K562 (cell line): ENCODE measurements around the gene IQCE. TPM values are rescaled to one million over a fixed set of nuclear protein-coding genes. Genes with fewer than 3 reads are reported as not detected.

Experiments
- ATAC-seq: fragments of 200-7000 bp; cut with Tn5 transposase; 3 replicates; pipeline ENCODE4 v1.9.1; 2020; ENCODE audit warnings: moderate library complexity
- BruUV-seq: library from RNA; stranded (reverse); fragments of 400-500 nt; replicated peaks from 2 replicates; lab custom pipeline; 2021; lab: Mats Ljungman, UMichigan
- CTCF ChIA-PET: fragments of 300-600 bp; formaldehyde crosslinking; extraction: SDS; loops from one replicate; lab custom pipeline; 2021; ENCODE audit warnings: low intra/inter-chr PET ratio; lab: Yijun Ruan, JAX
- POLR2A ChIA-PET: fragments of 300-600, 350-650 bp; sonication (Branson Sonifier 250); formaldehyde crosslinking; extraction: SDS; loops from one replicate; lab custom pipeline; 2021; ENCODE audit warnings: antibody characterized with exemption, inconsistent platforms; lab: Yijun Ruan, JAX
- DNase-seq, 4 experiments: peaks; one replicate each; pipeline versions ENCODE4 v3.0.0 to v3.0.0-alpha.2; 2011 to 2018; ENCODE audit warnings: low spot score in 3 of 4, mixed read lengths in 3 of 4; ENCODE audit errors: extremely low read depth in 1 of 4
- FAIRE-seq: peaks from 2 replicates; lab custom pipeline; 2011; peaks lifted over from hg19 to GRCh38; lab: Jason Lieb, UNC
- H2AFZ ChIP-seq: 2 replicates; pipeline ENCODE4 v1.6.0; 2011; ENCODE audit warnings: low read depth, low read length, control low read depth, inconsistent platforms
- H3K27ac ChIP-seq: fragments of 200-600 bp; 3 replicates; pipeline ENCODE4 v1.8.0; 2011; ENCODE audit warnings: low read depth, mild to moderate bottlenecking, control low read depth, inconsistent platforms, low read length, moderate library complexity, mixed read lengths; ENCODE audit errors: extremely low read depth
- H3K27me3 ChIP-seq, 2 experiments: fragments of 300-600 bp in 1 of 2; 2 replicates in 1 of 2; 3 replicates in 1 of 2; pipeline versions ENCODE4 v1.6.0 to v1.8.0; 2011; ENCODE audit warnings: inconsistent platforms in 2 of 2, low read length in 2 of 2, mild to moderate bottlenecking in 1 of 2, mixed read lengths in 1 of 2, moderate library complexity in 1 of 2; ENCODE audit not compliant: control insufficient read depth in 2 of 2, insufficient read depth in 2 of 2
- H3K36me3 ChIP-seq: fragments of 300-600 bp; 3 replicates; pipeline ENCODE4 v1.8.0; 2011; ENCODE audit warnings: mild to moderate bottlenecking, low read length, inconsistent platforms; ENCODE audit not compliant: control insufficient read depth, insufficient read depth
- H3K4me1 ChIP-seq, 2 experiments: fragments of 200-600 bp in 1 of 2; replicated peaks in 1 of 2; 2 replicates in 1 of 2; 3 replicates in 1 of 2; pipeline versions ENCODE4 v1.5.1 to v1.8.0; 2011; ENCODE audit warnings: inconsistent platforms in 2 of 2, low read length in 2 of 2, mild to moderate bottlenecking in 1 of 2, mixed read lengths in 1 of 2, moderate library complexity in 1 of 2; ENCODE audit not compliant: control insufficient read depth in 2 of 2, insufficient read depth in 2 of 2
- H3K4me2 ChIP-seq: 2 replicates; pipeline ENCODE4 v1.6.1; 2011; ENCODE audit warnings: low read length, control low read depth, inconsistent platforms, mixed read lengths; ENCODE audit not compliant: insufficient read depth
- H3K4me3 ChIP-seq: fragments of 200-600 bp; sonication (generic), shearing (Covaris generic); 2 replicates; pipeline ENCODE4 v1.5.1; 2016; ENCODE audit warnings: control low read depth, inconsistent platforms
- H3K79me2 ChIP-seq: fragments of 200-600 bp; 3 replicates; pipeline ENCODE4 v1.8.0; 2011; ENCODE audit warnings: low read length, inconsistent platforms; ENCODE audit not compliant: control insufficient read depth, insufficient read depth
- H3K9ac ChIP-seq, 2 experiments: 2 replicates each; pipeline versions ENCODE4 v1.6.0 to v1.6.1; 2011; ENCODE audit warnings: low read depth in 2 of 2, low read length in 2 of 2, control low read depth in 1 of 2, inconsistent platforms in 1 of 2, mild to moderate bottlenecking in 1 of 2, mixed read lengths in 1 of 2; ENCODE audit not compliant: insufficient read depth in 1 of 2
- H3K9me1 ChIP-seq: one replicate; pipeline ENCODE4 v1.6.0; 2011; ENCODE audit warnings: inconsistent platforms, mild to moderate bottlenecking, low read length, moderate library complexity; ENCODE audit not compliant: control insufficient read depth, insufficient read depth
- H3K9me3 ChIP-seq: replicated peaks from 2 replicates; pipeline ENCODE4 v1.5.1; 2011; ENCODE audit warnings: low read depth, low read length, inconsistent platforms; ENCODE audit not compliant: control insufficient read depth, insufficient read depth
- H4K20me1 ChIP-seq: replicated peaks from 2 replicates; pipeline ENCODE4 v1.6.1; 2011; ENCODE audit warnings: low read length, inconsistent platforms, mixed read lengths; ENCODE audit not compliant: control insufficient read depth, insufficient read depth
- BCOR ChIP-seq: fragments of 450-650 bp; IDR thresholded peaks from 2 replicates; pipeline ENCODE4 v1.6.1; 2016
- HES1 ChIP-seq: fragments of 450-650 bp; IDR thresholded peaks from 2 replicates; pipeline ENCODE4 v1.6.1; 2016; ENCODE audit warnings: low read depth, mild to moderate bottlenecking, moderate library complexity
- HNRNPUL1 ChIP-seq: fragments of 200-400 bp; formaldehyde crosslinking; IDR thresholded peaks from 2 replicates; pipeline ENCODE4 v1.6.1; 2017; ENCODE audit warnings: low read length
- STAG1 ChIP-seq: sonication (generic); formaldehyde crosslinking; IDR thresholded peaks from 2 replicates; pipeline ENCODE4 v1.5.0; 2020; ENCODE audit warnings: missing genetic modification reagents, borderline replicate concordance
- WGBS: fragments of 100-300 bp; shearing (Covaris generic); methylation state at CpG from one replicate; pipeline ENCODE4 v1.1.6; 2016; ENCODE audit warnings: low coverage, mixed read lengths; ENCODE audit not compliant: insufficient coverage; ENCODE audit errors: missing lambda C conversion rate; 5-methylcytosine and 5-hydroxymethylcytosine counted together
- in situ Hi-C: fragments of 300-500 bp; cut with MboI; formaldehyde crosslinking; loops from 4 replicates; pipeline ENCODE4 v1.15.0; 2018; ENCODE audit warnings: inconsistent platforms, mixed read lengths
- intact Hi-C: fragments of 100-400 bp; cut with micrococcal nuclease; formaldehyde crosslinking; loops from 2 replicates; pipeline ENCODE4 v1.14.2; 2022
- polyA plus RNA-seq, 8 experiments: library from polyadenylated mRNA; depleted of rRNA in 4 of 8; stranded (reverse) in 5 of 8; unstranded in 3 of 8; fragments of >200 nt; fragmentation: Nextera tagmentation in 2 of 8; fragmentation: Illumina TruSeq in 1 of 8; extraction: Ambion mirVana in 2 of 8; extraction: Trizol in 1 of 8; gene quantifications; 2 replicates each; pipeline versions ENCODE4 v1.2.1 to v1.2.3, GENCODE V29; 2011 to 2014; ENCODE audit warnings: inconsistent platforms in 1 of 8, missing spikeins in 1 of 8
- total RNA-seq, 7 experiments: library from RNA; depleted of rRNA in 6 of 7; stranded (reverse); fragments of >200 nt in 6 of 7; fragmentation: Illumina TruSeq in 2 of 7; extraction: Trizol in 2 of 7; gene quantifications; 2 replicates each; pipeline versions ENCODE4 v1.2.1 to v1.2.3, GENCODE V29; 2011 to 2021; ENCODE audit warnings: low replicate concordance in 1 of 7

The IQCE gene
- total and polyA plus RNA-seq, 9 of the 15 experiments (the other 6 are each of a cell fraction or from before 2014, with no cell fraction given), result 0.18 to 8.5 (median 4.2) TPM

- H3K79me2 ChIP-seq, result no peaks in the 10 kb centered on the region
- H3K36me3 ChIP-seq, result no peaks in the 10 kb centered on the region
- FAIRE-seq (no peak), DNase-seq (no peak), ATAC-seq (no peak)
- in situ Hi-C loops (no loop called here), intact Hi-C loops (no loop called here)
- H3K27me3 ChIP-seq, result peaks cover 0 to 40% of the 10 kb centered on the region in 2 experiments; a peak in 2 of 5 replicates
- H3K9me3 ChIP-seq, result no peaks in the 10 kb centered on the region
- peaks cover 4 to 65% of the 10 kb centered on the region in 2 experiments; a peak in 4 of 5 replicates for H3K4me1 ChIP-seq
- H3K4me3 ChIP-seq, result no peak overlapping the region
- no peaks in the 10 kb centered on the region; the same call in 1 of the 2 replicates for H4K20me1 ChIP-seq
- no peak overlapping the region for H2AFZ ChIP-seq
- H3K9me1 ChIP-seq, result no peaks in the 10 kb centered on the region
- ChIA-PET POLR2A (interaction anchor here (0.7 to 1.9 kb wide), 3 partner anchors 17 to 1804 kb away, joined by 3 to 4 read pairs (median 3); no protein-coding TSS in a partner anchor), CTCF (no interaction called here)
- H3K4me2 ChIP-seq, result no peak overlapping the region
- 21% methylated on average over 13 of the region's 13 CpGs for WGBS
- no peak overlapping the region for H3K27ac ChIP-seq
- no TSS peak for BruUV-seq
- 0 out of 2 replicates have a peak, but pooled peaks have one; percentile 22 for TF ChIP-seq BCOR
- TF ChIP-seq HNRNPUL1, result no peak
- no peak overlapping the region for H3K9ac ChIP-seq
These were observed 48.5 kb upstream of the IQCE start for GRCh38 chr7:2510130-2510776.

GRCh38 chr7:2510909-2511768 lies 47.6 kb upstream of the IQCE start:
- peaks cover 0 to 41% of the 10 kb centered on the region in 2 experiments; a peak in 2 of 5 replicates for H3K27me3 ChIP-seq
- peaks cover 4 to 65% of the 10 kb centered on the region in 2 experiments; a peak in 4 of 5 replicates for H3K4me1 ChIP-seq
- H4K20me1 ChIP-seq, result no peaks in the 10 kb centered on the region; the same call in 1 of the 2 replicates
- no peak overlapping the region for H2AFZ ChIP-seq
- no peak overlapping the region for H3K4me3 ChIP-seq
- 0 out of 4 replicates have a peak overlapping the region, but pooled peaks of 1 of the 2 experiments have one; percentile 42 for H3K9ac ChIP-seq
- ATAC-seq, result peak; percentile 48
- no peak overlapping the region for H3K27ac ChIP-seq
- no peak for FAIRE-seq
- CTCF ChIA-PET, result no interaction called here
- no peak overlapping the region for H3K4me2 ChIP-seq
- no TSS peak for BruUV-seq
- DNase-seq, result peak in 1 of 4 experiments; percentile 45
- no peaks in the 10 kb centered on the region for H3K9me3 ChIP-seq
- no peaks in the 10 kb centered on the region for H3K79me2 ChIP-seq
- 9% methylated on average over 22 of the region's 27 CpGs for WGBS
- intact Hi-C loops (no loop called here), in situ Hi-C loops (no loop called here)
- no peaks in the 10 kb centered on the region for H3K9me1 ChIP-seq
- POLR2A ChIA-PET, result interaction anchor here (0.7 to 1.9 kb wide), 4 partner anchors 14 to 1805 kb away, joined by 3 to 4 read pairs (median 4); no protein-coding TSS in a partner anchor
- H3K36me3 ChIP-seq, result no peaks in the 10 kb centered on the region
- 0 out of 2 replicates have a peak, but pooled peaks have one; percentile 25 for TF ChIP-seq HES1
- TF ChIP-seq STAG1 (CRISPR knock-in tag), result 0 out of 2 replicates have a peak, but pooled peaks have one; percentile 9
